GM12878 (cell line): ENCODE measurements around the gene OSBPL10. TPM values are rescaled to one million over a fixed set of nuclear protein-coding genes. Genes with fewer than 3 reads are reported as not detected.

Experiments used
- ATAC-seq: fragments of 200-7000 bp; cut with Tn5 transposase; 3 replicates; pipeline ENCODE4 v1.9.1; 2020; ENCODE audit warnings: mild to moderate bottlenecking, moderate library complexity
- BruUV-seq: library from RNA; stranded (reverse); fragments of 400-500 nt; replicated peaks from 2 replicates; lab custom pipeline; 2021; lab: Mats Ljungman, UMichigan
- CTCF ChIA-PET: fragments of 300-600 bp; sonication (Branson Sonifier 250); formaldehyde crosslinking; extraction: SDS; loops from one replicate; lab custom pipeline; 2021; ENCODE audit warnings: inconsistent platforms; lab: Yijun Ruan, JAX
- POLR2A ChIA-PET: fragments of 350-600 bp; formaldehyde crosslinking; extraction: SDS; loops from one replicate; lab custom pipeline; 2021; ENCODE audit warnings: inconsistent platforms; lab: Charles Lee
- RAD21 ChIA-PET: fragments of 300-600 bp; sonication (Branson Sonifier 250); formaldehyde crosslinking; loops from one replicate; lab custom pipeline; 2023; ENCODE audit warnings: antibody characterized with exemption; ENCODE audit not compliant: unreplicated experiment; lab: Charles Lee
- SMC1A ChIA-PET: fragments of 300-600 bp; sonication (Branson Sonifier 250); formaldehyde crosslinking; loops from one replicate; lab custom pipeline; 2023; ENCODE audit not compliant: unreplicated experiment, uncharacterized antibody; lab: Charles Lee
- DNase-seq: peaks from one replicate; pipeline ENCODE4 v3.0.0-alpha.2; 2011; ENCODE audit warnings: low read depth, low spot score
- FAIRE-seq: peaks from 3 replicates; lab custom pipeline; 2011; peaks lifted over from hg19 to GRCh38; lab: Jason Lieb, UNC
- H2AFZ ChIP-seq: 2 replicates; pipeline ENCODE4 v1.6.0; 2011; ENCODE audit warnings: low read depth, low read length, control low read depth; ENCODE audit not compliant: control insufficient read depth
- H3K27ac ChIP-seq: 2 replicates; pipeline ENCODE4 v1.5.1; 2011; ENCODE audit warnings: control low read depth; ENCODE audit not compliant: control insufficient read depth, insufficient read depth
- H3K27me3 ChIP-seq, 2 experiments: replicated peaks in 1 of 2; 2 replicates each; pipeline versions ENCODE4 v1.6.0 to v1.6.1; 2011; ENCODE audit warnings: low read length in 1 of 2; ENCODE audit not compliant: control insufficient read depth in 2 of 2, insufficient read depth in 2 of 2
- H3K36me3 ChIP-seq, 2 experiments: 2 replicates each; pipeline ENCODE4 v1.5.1; 2011; ENCODE audit warnings: low read length in 1 of 2; ENCODE audit not compliant: control insufficient read depth in 2 of 2, insufficient read depth in 2 of 2
- H3K4me1 ChIP-seq: 2 replicates; pipeline ENCODE4 v1.6.1; 2011; ENCODE audit warnings: mild to moderate bottlenecking, low read length, moderate library complexity, mixed read lengths; ENCODE audit not compliant: control insufficient read depth, insufficient read depth
- H3K4me2 ChIP-seq: 2 replicates; pipeline ENCODE4 v1.6.0; 2011; ENCODE audit warnings: control low read depth; ENCODE audit not compliant: control insufficient read depth, insufficient read depth
- H3K4me3 ChIP-seq: fragments of 200-600 bp; sonication (generic); 2 replicates; pipeline ENCODE4 v1.5.1; 2016
- H3K79me2 ChIP-seq: 2 replicates; pipeline ENCODE4 v1.6.0; 2011; ENCODE audit warnings: low read length; ENCODE audit not compliant: control insufficient read depth, insufficient read depth
- H3K9ac ChIP-seq: 2 replicates; pipeline ENCODE4 v1.8.0; 2011; ENCODE audit warnings: low read length, control low read depth, mixed read lengths; ENCODE audit not compliant: control insufficient read depth, insufficient read depth
- H3K9me3 ChIP-seq: replicated peaks from 3 replicates; pipeline ENCODE4 v1.5.1; 2011; ENCODE audit warnings: mild to moderate bottlenecking, low read length; ENCODE audit not compliant: control insufficient read depth, insufficient read depth
- H4K20me1 ChIP-seq: 2 replicates; pipeline ENCODE4 v1.6.0; 2011; ENCODE audit not compliant: control insufficient read depth, insufficient read depth
- EZH2 ChIP-seq: IDR thresholded peaks from 2 replicates; pipeline ENCODE4 v1.6.1; 2012; ENCODE audit warnings: low read depth, mild to moderate bottlenecking, control low read depth, inconsistent platforms, low read length, borderline replicate concordance; ENCODE audit not compliant: control insufficient read depth
- PML ChIP-seq: IDR thresholded peaks from 2 replicates; pipeline ENCODE4 v1.6.1; 2012; ENCODE audit warnings: low read length, inconsistent platforms
- RBBP5 ChIP-seq: fragments of 200-600 bp; sonication (generic); conservative IDR thresholded peaks from 2 replicates; pipeline ENCODE4 v1.6.1; 2016
- SMAD5 ChIP-seq: IDR thresholded peaks from 2 replicates; pipeline ENCODE4 v1.6.1; 2016; ENCODE audit warnings: antibody characterized with exemption, low read depth
- SREBF1 ChIP-seq: IDR thresholded peaks from 2 replicates; pipeline ENCODE4 v1.6.1; 2012; ENCODE audit warnings: mild to moderate bottlenecking, low read length
- SUPT20H ChIP-seq: IDR thresholded peaks from 2 replicates; pipeline ENCODE4 v1.6.1; 2011; ENCODE audit warnings: low read depth, mild to moderate bottlenecking, low read length, moderate library complexity, borderline replicate concordance; ENCODE audit not compliant: control insufficient read depth
- TAF1 ChIP-seq: IDR thresholded peaks from 2 replicates; pipeline ENCODE4 v1.6.1; 2011; ENCODE audit warnings: mild to moderate bottlenecking, low read depth, low read length, borderline replicate concordance
- ZNF384 ChIP-seq: IDR thresholded peaks from 2 replicates; pipeline ENCODE4 v1.6.1; 2012; ENCODE audit warnings: low read depth, mild to moderate bottlenecking, low read length, improper control_type of control experiment, borderline replicate concordance
- WGBS: methylation state at CpG from one replicate; pipeline ENCODE4 v1.1.6; 2016; ENCODE audit warnings: low lambda C conversion rate; ENCODE audit not compliant: insufficient replicate concordance, insufficient coverage; ENCODE audit errors: missing lambda C conversion rate; 5-methylcytosine and 5-hydroxymethylcytosine counted together
- in situ Hi-C: fragments of 300-500 bp; cut with MboI; formaldehyde crosslinking; loops from 9 replicates; pipeline ENCODE4 v1.14.3; 2018; ENCODE audit warnings: mixed read lengths
- intact Hi-C: fragments of 100-400 bp; cut with micrococcal nuclease; formaldehyde crosslinking; loops from one replicate; pipeline ENCODE4 v1.14.2; 2022; ENCODE audit not compliant: unreplicated experiment
- polyA plus RNA-seq, 11 experiments: library from polyadenylated mRNA; depleted of rRNA in 4 of 11; unstranded in 6 of 11; stranded (reverse) in 5 of 11; fragments of >200 nt; fragmentation: Nextera tagmentation in 4 of 11; fragmentation: Illumina TruSeq in 1 of 11; extraction: Ambion mirVana in 4 of 11; extraction: Trizol in 1 of 11; gene quantifications; 1 replicate in 1 of 11; 2 replicates in 10 of 11; pipeline versions ENCODE4 v1.2.1 to v1.2.3, GENCODE V29; 2011 to 2016; ENCODE audit warnings: inconsistent platforms in 2 of 11, missing spikeins in 2 of 11, low read depth in 1 of 11
- total RNA-seq, 4 experiments: library from RNA; depleted of rRNA in 3 of 4; stranded (reverse); fragments of >200 nt in 3 of 4; fragmentation: Illumina TruSeq in 1 of 4; extraction: Trizol in 1 of 4; gene quantifications; 2 replicates each; pipeline versions ENCODE4 v1.2.1 to v1.2.3, GENCODE V29; 2013 to 2021
- TF ChIP-seq, protein P1 (sequence below): IDR thresholded peaks from 2 replicates; pipeline ENCODE4 v1.6.1; 2012; ENCODE audit warnings: mild to moderate bottlenecking, low read depth, low read length
- TF ChIP-seq, protein P2 (sequence below): IDR thresholded peaks from 2 replicates; pipeline ENCODE4 v1.6.1; 2012; ENCODE audit warnings: low read depth, low read length, improper control_type of control experiment

Gene OSBPL10
- total and polyA plus RNA-seq, 10 of the 15 experiments (the other 5 are each of a cell fraction or from before 2014, with no cell fraction given), result 0.03 to 0.25 (median 0.09) TPM; not detected in 5

DNA sequence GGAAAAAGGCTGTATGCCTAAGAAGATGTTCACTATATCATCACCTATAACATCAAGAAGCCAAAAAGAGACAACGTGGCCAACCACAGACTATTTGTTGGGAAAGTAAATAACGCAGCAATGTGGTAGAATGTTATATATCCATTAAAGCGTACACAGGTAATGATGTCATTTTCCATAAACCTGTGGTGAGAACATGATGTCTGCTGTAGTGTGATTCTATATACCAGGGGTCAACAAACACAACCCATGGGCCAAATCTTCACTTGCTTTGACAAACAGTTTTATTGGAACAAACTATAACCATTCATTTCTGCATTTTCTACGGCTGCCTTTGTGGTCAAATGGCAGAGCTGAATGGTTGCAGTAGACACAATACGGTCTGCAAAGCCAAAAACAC lies 287.7 kb downstream of the OSBPL10 start:
- Histone ChIP-seq H3K4me1 (no peaks in the 10 kb centered on the region), H3K27ac (no peak overlapping the region), H4K20me1 (no peaks in the 10 kb centered on the region), H3K9me3 (no peaks in the 10 kb centered on the region; the same call in 2 of the 3 replicates), H3K9ac (no peak overlapping the region), H3K27me3 (no peaks in the 10 kb centered on the region), H3K4me2 (no peak overlapping the region), H2AFZ (no peak overlapping the region), H3K36me3 (no peaks in the 10 kb centered on the region), H3K4me3 (no peak overlapping the region), H3K79me2 (no peaks in the 10 kb centered on the region)
- RAD21 ChIA-PET, result interaction anchor here (0.8 to 1.1 kb wide), 3 partner anchors 160 to 759 kb away, joined by 3 to 4 read pairs (median 3); partner anchors contain the start of gene STT3B
- POLR2A ChIA-PET, result no interaction called here
- CTCF ChIA-PET, result interaction anchor here (1.1 to 1.8 kb wide), 11 partner anchors 24 to 923 kb away, joined by 3 to 6 read pairs (median 4); no protein-coding TSS in a partner anchor
- intact Hi-C loops (no loop called here), in situ Hi-C loops (no loop called here)
- no peak for ATAC-seq
- FAIRE-seq, result no peak
- WGBS, result 23% methylated on average over 5 of the region's 5 CpGs
- no peak for DNase-seq
- TF ChIP-seq ZNF384 (no peak), SMAD5 (no peak), TAF1 (no peak), SUPT20H (no peak), PML (no peak), SREBF1 (no peak), EZH2 (no peak), RBBP5 (no peak)
- TF ChIP-seq, protein P1, sequence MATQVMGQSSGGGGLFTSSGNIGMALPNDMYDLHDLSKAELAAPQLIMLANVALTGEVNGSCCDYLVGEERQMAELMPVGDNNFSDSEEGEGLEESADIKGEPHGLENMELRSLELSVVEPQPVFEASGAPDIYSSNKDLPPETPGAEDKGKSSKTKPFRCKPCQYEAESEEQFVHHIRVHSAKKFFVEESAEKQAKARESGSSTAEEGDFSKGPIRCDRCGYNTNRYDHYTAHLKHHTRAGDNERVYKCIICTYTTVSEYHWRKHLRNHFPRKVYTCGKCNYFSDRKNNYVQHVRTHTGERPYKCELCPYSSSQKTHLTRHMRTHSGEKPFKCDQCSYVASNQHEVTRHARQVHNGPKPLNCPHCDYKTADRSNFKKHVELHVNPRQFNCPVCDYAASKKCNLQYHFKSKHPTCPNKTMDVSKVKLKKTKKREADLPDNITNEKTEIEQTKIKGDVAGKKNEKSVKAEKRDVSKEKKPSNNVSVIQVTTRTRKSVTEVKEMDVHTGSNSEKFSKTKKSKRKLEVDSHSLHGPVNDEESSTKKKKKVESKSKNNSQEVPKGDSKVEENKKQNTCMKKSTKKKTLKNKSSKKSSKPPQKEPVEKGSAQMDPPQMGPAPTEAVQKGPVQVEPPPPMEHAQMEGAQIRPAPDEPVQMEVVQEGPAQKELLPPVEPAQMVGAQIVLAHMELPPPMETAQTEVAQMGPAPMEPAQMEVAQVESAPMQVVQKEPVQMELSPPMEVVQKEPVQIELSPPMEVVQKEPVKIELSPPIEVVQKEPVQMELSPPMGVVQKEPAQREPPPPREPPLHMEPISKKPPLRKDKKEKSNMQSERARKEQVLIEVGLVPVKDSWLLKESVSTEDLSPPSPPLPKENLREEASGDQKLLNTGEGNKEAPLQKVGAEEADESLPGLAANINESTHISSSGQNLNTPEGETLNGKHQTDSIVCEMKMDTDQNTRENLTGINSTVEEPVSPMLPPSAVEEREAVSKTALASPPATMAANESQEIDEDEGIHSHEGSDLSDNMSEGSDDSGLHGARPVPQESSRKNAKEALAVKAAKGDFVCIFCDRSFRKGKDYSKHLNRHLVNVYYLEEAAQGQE, result no peak
- TF ChIP-seq, protein P2, sequence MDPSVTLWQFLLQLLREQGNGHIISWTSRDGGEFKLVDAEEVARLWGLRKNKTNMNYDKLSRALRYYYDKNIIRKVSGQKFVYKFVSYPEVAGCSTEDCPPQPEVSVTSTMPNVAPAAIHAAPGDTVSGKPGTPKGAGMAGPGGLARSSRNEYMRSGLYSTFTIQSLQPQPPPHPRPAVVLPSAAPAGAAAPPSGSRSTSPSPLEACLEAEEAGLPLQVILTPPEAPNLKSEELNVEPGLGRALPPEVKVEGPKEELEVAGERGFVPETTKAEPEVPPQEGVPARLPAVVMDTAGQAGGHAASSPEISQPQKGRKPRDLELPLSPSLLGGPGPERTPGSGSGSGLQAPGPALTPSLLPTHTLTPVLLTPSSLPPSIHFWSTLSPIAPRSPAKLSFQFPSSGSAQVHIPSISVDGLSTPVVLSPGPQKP, result no peak
- BruUV-seq, result no TSS peak
- SMC1A ChIA-PET, result interaction anchor here (0.6 to 1.5 kb wide), 4 partner anchors 10 to 506 kb away, joined by 3 to 4 read pairs (median 3); no protein-coding TSS in a partner anchor
